ENCODE measurements around the gene ANKFY1.

DNA sequence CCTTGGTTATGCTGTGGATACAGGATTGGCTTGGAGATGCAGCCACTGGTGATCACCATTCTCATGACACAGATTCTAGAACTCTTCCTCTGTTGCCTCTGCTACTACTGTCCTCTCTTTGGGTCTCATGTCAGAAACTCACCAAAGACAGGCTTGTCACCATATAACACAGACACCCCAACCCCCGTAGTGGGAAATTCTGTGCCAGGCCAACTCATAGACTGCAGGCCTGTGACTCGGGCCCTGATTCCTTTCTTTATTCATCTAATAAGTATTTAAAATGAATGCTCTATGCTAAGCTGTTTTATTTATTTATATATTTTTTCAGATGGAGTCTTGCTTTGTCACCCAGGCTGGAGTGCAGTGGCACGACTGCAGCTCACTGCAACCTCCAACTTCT, 111.3 kb downstream of the ANKFY1 start:
- TF ChIP-seq, protein P1, sequence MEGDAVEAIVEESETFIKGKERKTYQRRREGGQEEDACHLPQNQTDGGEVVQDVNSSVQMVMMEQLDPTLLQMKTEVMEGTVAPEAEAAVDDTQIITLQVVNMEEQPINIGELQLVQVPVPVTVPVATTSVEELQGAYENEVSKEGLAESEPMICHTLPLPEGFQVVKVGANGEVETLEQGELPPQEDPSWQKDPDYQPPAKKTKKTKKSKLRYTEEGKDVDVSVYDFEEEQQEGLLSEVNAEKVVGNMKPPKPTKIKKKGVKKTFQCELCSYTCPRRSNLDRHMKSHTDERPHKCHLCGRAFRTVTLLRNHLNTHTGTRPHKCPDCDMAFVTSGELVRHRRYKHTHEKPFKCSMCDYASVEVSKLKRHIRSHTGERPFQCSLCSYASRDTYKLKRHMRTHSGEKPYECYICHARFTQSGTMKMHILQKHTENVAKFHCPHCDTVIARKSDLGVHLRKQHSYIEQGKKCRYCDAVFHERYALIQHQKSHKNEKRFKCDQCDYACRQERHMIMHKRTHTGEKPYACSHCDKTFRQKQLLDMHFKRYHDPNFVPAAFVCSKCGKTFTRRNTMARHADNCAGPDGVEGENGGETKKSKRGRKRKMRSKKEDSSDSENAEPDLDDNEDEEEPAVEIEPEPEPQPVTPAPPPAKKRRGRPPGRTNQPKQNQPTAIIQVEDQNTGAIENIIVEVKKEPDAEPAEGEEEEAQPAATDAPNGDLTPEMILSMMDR (IDR thresholded peaks at IDR 0.05; ENCODE audit: low read depth, low read length, poor library complexity, severe bottlenecking) = no peak
- TF ChIP-seq EZH2phosphoT487 (IDR thresholded peaks at IDR 0.05; ENCODE audit: borderline replicate concordance, low read length) = no peak

All from DOHH2 (cell line).